ENCODE data around the gene KRT81. TPM values are rescaled to one million over a fixed set of nuclear protein-coding genes. Genes with fewer than 3 reads are reported as not detected.

The KRT81 gene
- total and polyA plus RNA-seq, 2 donors (not counting 1 experiment from before 2014, with no cell fraction given) = not detected

DNA sequence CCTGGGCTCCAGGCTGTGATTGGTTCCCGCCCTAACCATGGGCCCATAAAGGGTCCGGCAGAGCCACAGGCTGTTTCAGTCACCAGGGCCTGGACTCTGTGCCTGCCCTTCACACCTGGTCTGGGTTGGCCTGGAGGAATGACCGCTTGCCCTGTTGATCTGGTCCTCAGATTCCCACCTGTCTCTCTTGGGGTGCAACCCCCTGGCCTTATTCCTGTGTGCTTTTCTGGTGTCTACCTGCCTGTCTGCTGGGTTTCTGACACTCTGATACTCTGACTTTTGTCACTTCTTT, 32.8 kb upstream of the KRT81 start:
- DNase-seq (ENCODE audit: low read depth in 2 of 2) = no peak

DNA sequence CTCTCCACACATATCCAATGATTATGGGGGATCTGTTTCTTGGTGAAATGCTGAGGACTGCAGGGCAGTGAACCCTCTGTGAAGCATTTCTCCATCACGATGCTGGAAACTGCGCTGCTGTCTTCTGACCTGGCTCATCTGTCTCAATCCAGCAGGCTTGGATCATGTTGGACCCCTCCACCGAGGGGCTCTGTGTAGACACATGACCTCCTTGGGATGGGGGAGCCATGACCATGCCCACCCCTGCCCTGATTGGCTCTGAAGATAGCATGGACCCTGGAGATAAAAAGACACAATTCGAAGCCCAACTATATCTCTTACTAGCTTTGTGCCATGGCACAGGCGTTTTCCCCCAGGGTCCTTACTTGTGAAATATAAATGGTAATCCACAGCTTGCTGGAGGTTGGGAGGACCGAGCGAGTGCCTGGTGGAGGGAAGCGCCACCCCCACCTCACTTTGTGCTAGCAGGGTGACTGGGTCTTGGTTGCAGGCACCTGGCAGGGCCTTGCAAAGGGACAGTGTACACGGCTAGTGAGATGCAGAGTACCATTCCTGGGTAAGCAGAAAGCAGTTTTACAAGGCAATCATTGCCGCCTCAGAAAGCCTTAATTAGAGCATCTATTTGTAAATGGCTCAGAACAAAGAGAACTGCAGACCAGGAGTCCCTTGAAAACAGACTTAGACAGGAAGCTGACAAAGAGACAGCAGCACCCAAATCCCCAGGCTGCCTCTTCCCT, 32.2 kb upstream of the KRT81 start:
- H4K20me1 ChIP-seq (ENCODE audit: control insufficient read depth, extremely low read depth, insufficient read depth, low read length) = no peaks in the 10 kb centered on the region
- H3K4me1 ChIP-seq (ENCODE audit: control insufficient read depth, extremely low read depth, insufficient read depth, low read length) = no peaks in the 10 kb centered on the region
- no peaks in the 10 kb centered on the region for H3K9me3 ChIP-seq (ENCODE audit: control insufficient read depth, insufficient read depth, low read depth, low read length)
- H3K4me2 ChIP-seq (ENCODE audit: extremely low read depth, insufficient read depth, low read length) = no peak overlapping the region
- no peak overlapping the region for H2AFZ ChIP-seq (ENCODE audit: low read length)
- H3K79me2 ChIP-seq (ENCODE audit: control insufficient read depth, insufficient read depth, low read length) = no peaks in the 10 kb centered on the region
- H3K9ac ChIP-seq (ENCODE audit: insufficient read depth, low read length) = no peak overlapping the region
- no peak for TF ChIP-seq EZH2 (IDR thresholded peaks at IDR 0.05; ENCODE audit: low read length, missing control alignments)
- no peak for DNase-seq (ENCODE audit: low read depth in 2 of 2)
- no peaks in the 10 kb centered on the region for H3K36me3 ChIP-seq (ENCODE audit: control insufficient read depth, insufficient read depth, low read length)
- H3K27me3 ChIP-seq (ENCODE audit: control insufficient read depth, insufficient read depth, low read length) = peaks cover 33% of the 10 kb centered on the region
- H3K4me3 ChIP-seq (replicated peaks in 1 of 4; ENCODE audit: control extremely low read depth in 1 of 4, insufficient read depth in 1 of 4, low read depth in 3 of 4, low read length in 4 of 4) = no peak overlapping the region
- no peak overlapping the region for H3K27ac ChIP-seq (ENCODE audit: insufficient read depth, low read length)

More for the DNA sequence above, 32.8 kb upstream of the KRT81 start:
- Histone ChIP-seq H2AFZ (ENCODE audit: low read length) (no peak overlapping the region), H3K9ac (ENCODE audit: insufficient read depth, low read length) (no peak overlapping the region), H3K4me2 (ENCODE audit: extremely low read depth, insufficient read depth, low read length) (no peak overlapping the region), H3K9me3 (ENCODE audit: control insufficient read depth, insufficient read depth, low read depth, low read length) (no peaks in the 10 kb centered on the region), H3K27me3 (ENCODE audit: control insufficient read depth, insufficient read depth, low read length) (peaks cover 30% of the 10 kb centered on the region), H4K20me1 (ENCODE audit: control insufficient read depth, extremely low read depth, insufficient read depth, low read length) (no peaks in the 10 kb centered on the region), H3K79me2 (ENCODE audit: control insufficient read depth, insufficient read depth, low read length) (no peaks in the 10 kb centered on the region), H3K36me3 (ENCODE audit: control insufficient read depth, insufficient read depth, low read length) (no peaks in the 10 kb centered on the region), H3K4me1 (ENCODE audit: control insufficient read depth, extremely low read depth, insufficient read depth, low read length) (no peaks in the 10 kb centered on the region), H3K27ac (ENCODE audit: insufficient read depth, low read length) (no peak overlapping the region), H3K4me3 (replicated peaks in 1 of 4; ENCODE audit: control extremely low read depth in 1 of 4, insufficient read depth in 1 of 4, low read depth in 3 of 4, low read length in 4 of 4) (no peak overlapping the region)
- TF ChIP-seq EZH2 (IDR thresholded peaks at IDR 0.05; ENCODE audit: low read length, missing control alignments) = no peak
- TF ChIP-seq, protein P1, sequence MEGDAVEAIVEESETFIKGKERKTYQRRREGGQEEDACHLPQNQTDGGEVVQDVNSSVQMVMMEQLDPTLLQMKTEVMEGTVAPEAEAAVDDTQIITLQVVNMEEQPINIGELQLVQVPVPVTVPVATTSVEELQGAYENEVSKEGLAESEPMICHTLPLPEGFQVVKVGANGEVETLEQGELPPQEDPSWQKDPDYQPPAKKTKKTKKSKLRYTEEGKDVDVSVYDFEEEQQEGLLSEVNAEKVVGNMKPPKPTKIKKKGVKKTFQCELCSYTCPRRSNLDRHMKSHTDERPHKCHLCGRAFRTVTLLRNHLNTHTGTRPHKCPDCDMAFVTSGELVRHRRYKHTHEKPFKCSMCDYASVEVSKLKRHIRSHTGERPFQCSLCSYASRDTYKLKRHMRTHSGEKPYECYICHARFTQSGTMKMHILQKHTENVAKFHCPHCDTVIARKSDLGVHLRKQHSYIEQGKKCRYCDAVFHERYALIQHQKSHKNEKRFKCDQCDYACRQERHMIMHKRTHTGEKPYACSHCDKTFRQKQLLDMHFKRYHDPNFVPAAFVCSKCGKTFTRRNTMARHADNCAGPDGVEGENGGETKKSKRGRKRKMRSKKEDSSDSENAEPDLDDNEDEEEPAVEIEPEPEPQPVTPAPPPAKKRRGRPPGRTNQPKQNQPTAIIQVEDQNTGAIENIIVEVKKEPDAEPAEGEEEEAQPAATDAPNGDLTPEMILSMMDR (conservative IDR thresholded peaks at IDR 0.05 in 1 of 2, IDR thresholded peaks at IDR 0.05 in 1 of 2; ENCODE audit: low read depth in 1 of 2, low read length in 2 of 2) = no peak

DNA sequence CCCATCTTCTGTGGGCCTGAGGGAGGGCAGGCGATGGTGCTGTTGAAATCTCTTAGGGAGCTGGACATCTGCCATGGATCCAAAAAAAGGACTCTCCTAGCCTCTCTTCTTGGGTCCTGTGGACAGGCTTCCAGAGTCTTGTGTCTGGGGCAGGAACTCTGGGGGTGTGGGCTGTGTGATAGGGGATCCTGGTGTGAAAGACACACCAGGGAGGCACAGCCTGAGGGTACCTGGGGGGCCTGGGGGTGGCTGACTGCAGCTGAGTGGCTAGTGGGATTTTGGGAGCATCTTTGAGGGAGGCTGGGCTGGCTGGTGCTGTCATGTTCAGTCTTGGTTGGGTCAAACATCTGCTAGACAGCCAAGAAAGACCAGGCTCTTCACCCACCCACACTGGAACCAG, 31.7 kb upstream of the KRT81 start:
- H2AFZ ChIP-seq (ENCODE audit: low read length) = no peak overlapping the region
- H3K27ac ChIP-seq (ENCODE audit: insufficient read depth, low read length) = no peak overlapping the region
- H3K79me2 ChIP-seq (ENCODE audit: control insufficient read depth, insufficient read depth, low read length) = no peaks in the 10 kb centered on the region
- no peak overlapping the region for H3K4me3 ChIP-seq (replicated peaks in 1 of 4; ENCODE audit: control extremely low read depth in 1 of 4, insufficient read depth in 1 of 4, low read depth in 3 of 4, low read length in 4 of 4)
- H4K20me1 ChIP-seq (ENCODE audit: control insufficient read depth, extremely low read depth, insufficient read depth, low read length) = no peaks in the 10 kb centered on the region
- no peaks in the 10 kb centered on the region for H3K4me1 ChIP-seq (ENCODE audit: control insufficient read depth, extremely low read depth, insufficient read depth, low read length)
- no peak for TF ChIP-seq EZH2 (IDR thresholded peaks at IDR 0.05; ENCODE audit: low read length, missing control alignments)
- TF ChIP-seq, protein P1 (conservative IDR thresholded peaks at IDR 0.05 in 1 of 2, IDR thresholded peaks at IDR 0.05 in 1 of 2; ENCODE audit: low read depth in 1 of 2, low read length in 2 of 2) = no peak
- H3K36me3 ChIP-seq (ENCODE audit: control insufficient read depth, insufficient read depth, low read length) = no peaks in the 10 kb centered on the region
- no peak overlapping the region for H3K4me2 ChIP-seq (ENCODE audit: extremely low read depth, insufficient read depth, low read length)
- no peak for DNase-seq (ENCODE audit: low read depth in 2 of 2)
- no peaks in the 10 kb centered on the region for H3K9me3 ChIP-seq (ENCODE audit: control insufficient read depth, insufficient read depth, low read depth, low read length)
- H3K27me3 ChIP-seq (ENCODE audit: control insufficient read depth, insufficient read depth, low read length) = peaks cover 36% of the 10 kb centered on the region
- no peak overlapping the region for H3K9ac ChIP-seq (ENCODE audit: insufficient read depth, low read length)
